CD14-positive monocyte (primary cell): ENCODE data around the gene LAMC3. TPM values are rescaled to one million over a fixed set of nuclear protein-coding genes. Genes with fewer than 3 reads are reported as not detected.

Experiments used
- DNase-seq, 3 donors: peaks; one replicate each; pipeline ENCODE4 v3.0.0-alpha.2; 2011 to 2022
- H2AFZ ChIP-seq: 2 replicates; pipeline ENCODE4 v1.6.0; 2012; ENCODE audit warnings: mild to moderate bottlenecking, low read depth, low read length, inconsistent platforms; ENCODE audit not compliant: insufficient read depth, poor library complexity, severe bottlenecking
- H3K27ac ChIP-seq, 2 donors: 1 replicate in 1 of 2; 2 replicates in 1 of 2; pipeline ENCODE4 v1.5.1; 2012 to 2013; ENCODE audit warnings: low read length in 2 of 2, control low read depth in 1 of 2, inconsistent platforms in 1 of 2, low read depth in 1 of 2, mild to moderate bottlenecking in 1 of 2
- H3K27me3 ChIP-seq, 2 donors: one replicate each; pipeline versions ENCODE4 v1.6.0 to v1.6.1; 2011 to 2013; ENCODE audit warnings: low read length in 2 of 2; ENCODE audit not compliant: control insufficient read depth in 2 of 2, insufficient read depth in 2 of 2
- H3K36me3 ChIP-seq, 2 donors: replicated peaks in 1 of 2; 1 replicate in 1 of 2; 2 replicates in 1 of 2; pipeline versions ENCODE4 v1.5.1 to v1.6.1; 2012 to 2013; ENCODE audit warnings: low read length in 2 of 2, control low read depth in 1 of 2, inconsistent platforms in 1 of 2, mild to moderate bottlenecking in 1 of 2; ENCODE audit not compliant: insufficient read depth in 2 of 2, control insufficient read depth in 1 of 2
- H3K4me1 ChIP-seq, 2 donors: 1 replicate in 1 of 2; 2 replicates in 1 of 2; pipeline versions ENCODE4 v1.5.1 to v1.6.1; 2012 to 2013; ENCODE audit warnings: low read length in 2 of 2, control low read depth in 1 of 2, inconsistent platforms in 1 of 2, mild to moderate bottlenecking in 1 of 2, moderate library complexity in 1 of 2; ENCODE audit not compliant: insufficient read depth in 2 of 2, control insufficient read depth in 1 of 2
- H3K4me2 ChIP-seq: replicated peaks from 2 replicates; pipeline ENCODE3; 2012; ENCODE audit warnings: low read length, moderate library complexity, mild to moderate bottlenecking; ENCODE audit not compliant: poor library complexity, severe bottlenecking; ENCODE audit errors: extremely low read depth
- H3K4me3 ChIP-seq, 3 experiments: fragments of 200-600 bp in 1 of 3; sonication (generic) in 1 of 3; replicated peaks in 1 of 3; 1 replicate in 2 of 3; 2 replicates in 1 of 3; pipeline ENCODE4 v1.5.1; 2011 to 2013; ENCODE audit warnings: low read length in 3 of 3, mild to moderate bottlenecking in 3 of 3, control low read depth in 2 of 3, low read depth in 2 of 3, inconsistent platforms in 1 of 3, moderate library complexity in 1 of 3
- H3K79me2 ChIP-seq: 2 replicates; pipeline ENCODE4 v1.6.0; 2012; ENCODE audit warnings: mild to moderate bottlenecking, control low read depth, inconsistent platforms, low read length, moderate library complexity; ENCODE audit not compliant: insufficient read depth
- H3K9ac ChIP-seq: 2 replicates; pipeline ENCODE4 v1.6.0; 2017; ENCODE audit warnings: low read length, mild to moderate bottlenecking; ENCODE audit not compliant: insufficient read depth, poor library complexity, severe bottlenecking
- H3K9me3 ChIP-seq, 2 donors: replicated peaks in 1 of 2; 1 replicate in 1 of 2; 2 replicates in 1 of 2; pipeline versions ENCODE4 v1.5.1 to v1.6.1; 2012 to 2013; ENCODE audit warnings: low read length in 2 of 2, control low read depth in 1 of 2; ENCODE audit not compliant: control insufficient read depth in 1 of 2, insufficient read depth in 1 of 2
- H4K20me1 ChIP-seq: 2 replicates; pipeline ENCODE4 v1.6.0; 2012; ENCODE audit warnings: mild to moderate bottlenecking, low read length, control low read depth, moderate library complexity; ENCODE audit not compliant: insufficient read depth
- H3K27ac Mint-ChIP-seq, 7 donors: one replicate each; pipeline ENCODE4 v1.8.0; 2020; ENCODE audit warnings: mild to moderate bottlenecking in 7 of 7, mixed read lengths in 7 of 7, moderate library complexity in 6 of 7, inconsistent platforms in 2 of 7
- H3K27me3 Mint-ChIP-seq, 3 donors: one replicate each; pipeline ENCODE4 v1.8.0; 2021 to 2022; ENCODE audit warnings: low read depth in 3 of 3, mild to moderate bottlenecking in 3 of 3, mixed read lengths in 3 of 3, moderate library complexity in 3 of 3, inconsistent platforms in 1 of 3
- H3K36me3 Mint-ChIP-seq, 2 donors: one replicate each; pipeline ENCODE4 v1.8.0; 2020; ENCODE audit warnings: mixed read lengths in 2 of 2, inconsistent platforms in 1 of 2, mild to moderate bottlenecking in 1 of 2
- H3K4me1 Mint-ChIP-seq: one replicate; pipeline ENCODE4 v1.8.0; 2020; ENCODE audit warnings: mild to moderate bottlenecking, mixed read lengths
- H3K4me3 Mint-ChIP-seq, 2 donors: one replicate each; pipeline ENCODE4 v1.8.0; 2020; ENCODE audit warnings: mild to moderate bottlenecking in 2 of 2, mixed read lengths in 2 of 2, moderate library complexity in 1 of 2
- H3K9me3 Mint-ChIP-seq, 7 donors: one replicate each; pipeline ENCODE4 v1.8.0; 2020 to 2022; ENCODE audit warnings: mixed read lengths in 7 of 7, mild to moderate bottlenecking in 6 of 7, moderate library complexity in 6 of 7, inconsistent platforms in 2 of 7
- CTCF ChIP-seq: fragments of 200-600 bp; IDR thresholded peaks from one replicate; pipeline ENCODE4 v1.8.0; 2022; ENCODE audit warnings: antibody characterized with exemption, mild to moderate bottlenecking
- WGBS: methylation state at CpG from one replicate; pipeline ENCODE4 v1.1.5; 2013; ENCODE audit warnings: missing lambda C conversion rate; ENCODE audit not compliant: insufficient coverage; 5-methylcytosine and 5-hydroxymethylcytosine counted together
- intact Hi-C, 2 donors: fragments of 100-400 bp; cut with micrococcal nuclease; formaldehyde crosslinking; loops; one replicate each; pipeline versions ENCODE4 v1.15.0 to v1.15.1; 2023
- polyA plus RNA-seq, 3 donors: library from polyadenylated mRNA; depleted of rRNA in 1 of 3; unstranded in 2 of 3; stranded (reverse) in 1 of 3; fragments of 300-500 nt in 2 of 3; fragments of >200 nt in 1 of 3; fragmentation: Illumina TruSeq in 2 of 3; gene quantifications; 1 replicate in 2 of 3; 2 replicates in 1 of 3; pipeline ENCODE4 v1.2.3, GENCODE V29; 2012 to 2021

Gene LAMC3
- polyA plus RNA-seq, 3 donors = 0.19 TPM; not detected in 2

GRCh38 chr9:131107760-131108159 is 98.8 kb downstream of the LAMC3 start:
- TF ChIP-seq CTCF = no peak
- 83% methylated on average over 8 of the region's 8 CpGs for WGBS
- intact Hi-C loops = no loop called here
- no peak overlapping the region for H3K4me3 ChIP-seq
- Mint-ChIP-seq H3K27me3 (peaks cover 2 to 4% (median 3%) of the 10 kb centered on the region in 3 donors), H3K4me1 (no peaks in the 10 kb centered on the region), H3K9me3 (no peaks in the 10 kb centered on the region), H3K36me3 (no peaks in the 10 kb centered on the region), H3K4me3 (no peak overlapping the region), H3K27ac (no peak overlapping the region)
- H3K9me3 ChIP-seq = no peaks in the 10 kb centered on the region
- no peak overlapping the region for H2AFZ ChIP-seq
- no peaks in the 10 kb centered on the region for H3K79me2 ChIP-seq
- H3K4me1 ChIP-seq = no peaks in the 10 kb centered on the region
- H4K20me1 ChIP-seq = no peaks in the 10 kb centered on the region
- H3K36me3 ChIP-seq = no peaks in the 10 kb centered on the region
- no peak overlapping the region for H3K27ac ChIP-seq
- H3K9ac ChIP-seq = no peak overlapping the region
- DNase-seq = no peak
- no peaks in the 10 kb centered on the region for H3K27me3 ChIP-seq
- no peak overlapping the region for H3K4me2 ChIP-seq

GRCh38 chr9:131111186-131111853 is 102.3 kb downstream of the LAMC3 start:
- no peaks in the 10 kb centered on the region for H3K36me3 Mint-ChIP-seq

More at GRCh38 chr9:131111186-131111853, 102.3 kb downstream of the LAMC3 start:
- H3K4me2 ChIP-seq = no peak overlapping the region
- no peak for DNase-seq
- no peaks in the 10 kb centered on the region for H4K20me1 ChIP-seq
- no peak overlapping the region for H2AFZ ChIP-seq
- no peak overlapping the region for H3K4me3 ChIP-seq
- H3K4me1 Mint-ChIP-seq = no peaks in the 10 kb centered on the region
- H3K27ac Mint-ChIP-seq = no peak overlapping the region
- no peaks in the 10 kb centered on the region for H3K27me3 ChIP-seq
- TF ChIP-seq CTCF = no peak
- no peaks in the 10 kb centered on the region for H3K4me1 ChIP-seq
- H3K27ac ChIP-seq = no peak overlapping the region
- H3K4me3 Mint-ChIP-seq = no peak overlapping the region
- no peaks in the 10 kb centered on the region for H3K9me3 Mint-ChIP-seq
- peaks cover 2 to 4% (median 2%) of the 10 kb centered on the region in 3 donors for H3K27me3 Mint-ChIP-seq
- no peak overlapping the region for H3K9ac ChIP-seq
- H3K9me3 ChIP-seq = no peaks in the 10 kb centered on the region
- H3K36me3 ChIP-seq = no peaks in the 10 kb centered on the region
- 86% methylated on average over 4 of the region's 10 CpGs for WGBS
- H3K79me2 ChIP-seq = no peaks in the 10 kb centered on the region
- intact Hi-C loops = no loop called here
